GM10266 (cell line): ENCODE data around the gene SLC17A6.

Source experiments
- DNase-seq: peaks from one replicate; pipeline ENCODE4 v3.0.0; 2012; ENCODE audit errors: extremely low spot score
- TF ChIP-seq, protein P1 (sequence below): IDR thresholded peaks from 2 replicates; pipeline ENCODE4 v1.5.1; 2012; ENCODE audit warnings: mild to moderate bottlenecking, low read depth; ENCODE audit not compliant: control insufficient read depth, insufficient read depth; ENCODE audit errors: missing control alignments

Gene SLC17A6

DNA sequence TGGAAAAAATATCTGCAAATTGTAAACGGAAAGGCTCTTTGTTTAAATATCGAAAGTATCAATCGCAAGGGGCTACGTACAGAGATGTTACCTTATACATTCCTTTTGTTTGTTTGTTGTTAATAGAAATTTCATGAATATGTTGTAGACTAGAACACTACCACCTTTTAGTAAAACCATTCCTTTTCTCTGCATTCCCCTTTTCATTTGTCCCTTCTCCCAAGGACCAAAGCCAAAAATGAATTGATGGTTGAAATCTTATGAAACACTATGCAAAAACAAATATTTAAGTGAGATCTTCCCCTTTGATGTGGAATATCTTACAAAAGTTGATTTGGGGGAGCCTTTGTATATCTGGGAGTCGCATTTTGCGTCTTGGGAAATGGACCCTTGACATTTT, 2.1 kb downstream of the SLC17A6 start:
- TF ChIP-seq, protein P1, sequence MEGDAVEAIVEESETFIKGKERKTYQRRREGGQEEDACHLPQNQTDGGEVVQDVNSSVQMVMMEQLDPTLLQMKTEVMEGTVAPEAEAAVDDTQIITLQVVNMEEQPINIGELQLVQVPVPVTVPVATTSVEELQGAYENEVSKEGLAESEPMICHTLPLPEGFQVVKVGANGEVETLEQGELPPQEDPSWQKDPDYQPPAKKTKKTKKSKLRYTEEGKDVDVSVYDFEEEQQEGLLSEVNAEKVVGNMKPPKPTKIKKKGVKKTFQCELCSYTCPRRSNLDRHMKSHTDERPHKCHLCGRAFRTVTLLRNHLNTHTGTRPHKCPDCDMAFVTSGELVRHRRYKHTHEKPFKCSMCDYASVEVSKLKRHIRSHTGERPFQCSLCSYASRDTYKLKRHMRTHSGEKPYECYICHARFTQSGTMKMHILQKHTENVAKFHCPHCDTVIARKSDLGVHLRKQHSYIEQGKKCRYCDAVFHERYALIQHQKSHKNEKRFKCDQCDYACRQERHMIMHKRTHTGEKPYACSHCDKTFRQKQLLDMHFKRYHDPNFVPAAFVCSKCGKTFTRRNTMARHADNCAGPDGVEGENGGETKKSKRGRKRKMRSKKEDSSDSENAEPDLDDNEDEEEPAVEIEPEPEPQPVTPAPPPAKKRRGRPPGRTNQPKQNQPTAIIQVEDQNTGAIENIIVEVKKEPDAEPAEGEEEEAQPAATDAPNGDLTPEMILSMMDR, result no peak

DNA sequence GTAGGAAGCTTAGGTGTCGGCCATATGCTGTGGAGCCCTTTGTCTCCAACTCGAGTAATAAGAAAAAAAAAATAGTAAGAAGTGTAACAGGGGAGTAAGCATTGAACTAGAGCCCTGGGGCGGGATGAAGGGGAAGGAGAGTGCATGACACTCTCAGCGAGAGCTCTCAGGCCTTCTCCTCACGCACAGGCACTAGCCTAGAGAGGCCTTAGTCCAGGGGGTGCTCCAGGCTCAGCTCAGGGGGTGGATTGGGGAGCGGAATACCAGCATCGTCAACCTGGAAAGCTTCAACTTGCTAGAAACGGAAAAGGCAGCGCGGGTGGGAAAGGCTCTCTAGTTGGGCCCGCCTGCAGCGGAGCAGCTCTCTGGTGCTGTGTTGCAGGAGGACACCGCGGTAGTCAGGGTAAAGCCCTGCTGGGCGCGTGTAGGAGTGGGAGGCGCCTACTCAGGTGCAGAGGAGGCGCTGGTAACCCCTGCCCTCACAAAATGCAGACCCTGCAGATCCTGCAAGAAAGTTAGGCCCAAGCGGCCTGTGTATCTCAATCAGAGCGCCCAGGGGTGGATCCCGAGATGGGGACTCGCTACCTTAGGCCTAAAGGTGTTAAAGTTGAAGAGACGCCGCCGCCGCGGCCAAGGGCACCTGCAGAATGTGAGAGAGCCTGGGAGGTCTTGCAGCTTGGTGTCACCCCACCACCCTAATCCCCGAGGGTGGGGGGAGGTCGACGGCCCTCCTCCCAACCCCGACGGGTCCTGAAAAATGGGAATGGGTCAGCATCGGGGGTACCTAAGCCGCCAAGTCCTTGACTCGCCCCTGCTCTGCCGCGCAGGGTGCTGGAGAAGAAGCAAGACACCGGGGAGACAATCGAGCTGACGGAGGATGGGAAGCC, 2.8 kb downstream of the SLC17A6 start:
- no peak for DNase-seq
- TF ChIP-seq, protein P1, result no peak

More for the DNA sequence above, 2.1 kb downstream of the SLC17A6 start:
- DNase-seq, result no peak

DNA sequence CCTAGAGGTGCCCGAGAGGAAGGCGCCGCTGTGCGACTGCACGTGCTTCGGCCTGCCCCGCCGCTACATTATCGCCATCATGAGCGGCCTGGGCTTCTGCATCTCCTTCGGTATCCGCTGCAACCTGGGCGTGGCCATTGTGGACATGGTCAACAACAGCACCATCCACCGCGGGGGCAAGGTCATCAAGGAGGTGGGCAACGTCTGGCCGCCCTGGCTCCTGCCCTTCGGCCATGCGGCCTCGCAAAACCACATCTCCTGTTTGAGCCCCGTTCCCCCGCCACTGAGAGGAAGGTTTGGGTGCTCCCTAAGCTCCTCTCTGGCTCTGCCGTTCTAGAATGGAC, 3.4 kb downstream of the SLC17A6 start:
- TF ChIP-seq, protein P1, result no peak
- DNase-seq, result no peak

DNA sequence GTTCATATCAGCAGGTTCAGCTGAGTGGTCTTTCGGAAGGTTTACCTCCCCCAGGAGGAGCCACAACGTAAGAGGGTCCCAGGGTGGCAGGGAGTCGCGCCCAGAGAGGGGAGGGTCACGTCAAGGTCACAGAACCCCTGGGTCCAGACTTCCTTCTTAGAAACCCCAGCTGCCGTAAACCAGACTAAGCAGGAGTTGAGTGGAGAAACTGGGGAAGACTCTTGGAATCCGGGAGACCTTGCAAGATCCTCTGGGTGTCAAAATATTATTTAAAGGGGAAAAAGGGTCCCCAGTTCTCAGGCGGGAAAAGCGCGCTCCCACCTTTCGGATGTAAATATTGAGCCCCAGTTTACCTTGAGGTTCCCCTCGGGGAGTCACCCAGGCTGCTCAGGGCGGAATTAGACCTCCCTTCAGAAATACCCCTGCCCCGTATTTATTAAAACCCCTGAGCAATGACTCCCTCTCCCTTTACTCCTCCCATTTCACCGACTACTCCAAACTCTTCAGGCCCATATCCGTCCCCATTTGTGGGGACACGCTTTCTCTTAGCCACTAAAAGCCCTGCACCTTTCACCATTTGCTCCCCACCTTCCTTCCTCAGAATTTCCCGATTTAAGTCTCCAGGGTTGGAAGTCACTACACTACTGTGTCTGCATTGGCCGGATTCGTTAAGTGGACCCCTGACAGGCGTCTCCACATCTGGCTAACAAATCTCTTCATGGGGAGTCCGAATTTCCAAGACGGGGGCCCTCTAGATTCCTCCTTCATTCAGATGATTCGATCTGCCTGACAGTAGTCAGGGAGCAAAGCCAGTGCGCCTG, 4.2 kb downstream of the SLC17A6 start:
- DNase-seq, result no peak
- TF ChIP-seq, protein P1, result no peak

DNA sequence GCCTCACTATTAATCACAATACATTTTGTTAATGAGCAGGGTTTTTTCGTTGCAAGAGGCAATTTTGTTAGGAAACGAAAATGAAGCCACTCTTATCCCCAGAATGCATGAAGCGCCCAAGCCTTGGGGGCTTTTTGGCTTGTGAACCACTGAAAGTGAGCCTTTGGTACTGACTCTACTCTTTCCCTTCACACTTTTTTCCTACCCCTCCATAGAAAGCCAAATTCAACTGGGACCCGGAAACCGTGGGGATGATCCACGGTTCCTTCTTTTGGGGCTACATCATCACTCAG, 4.8 kb downstream of the SLC17A6 start:
- TF ChIP-seq, protein P1, result no peak
- DNase-seq, result no peak

DNA sequence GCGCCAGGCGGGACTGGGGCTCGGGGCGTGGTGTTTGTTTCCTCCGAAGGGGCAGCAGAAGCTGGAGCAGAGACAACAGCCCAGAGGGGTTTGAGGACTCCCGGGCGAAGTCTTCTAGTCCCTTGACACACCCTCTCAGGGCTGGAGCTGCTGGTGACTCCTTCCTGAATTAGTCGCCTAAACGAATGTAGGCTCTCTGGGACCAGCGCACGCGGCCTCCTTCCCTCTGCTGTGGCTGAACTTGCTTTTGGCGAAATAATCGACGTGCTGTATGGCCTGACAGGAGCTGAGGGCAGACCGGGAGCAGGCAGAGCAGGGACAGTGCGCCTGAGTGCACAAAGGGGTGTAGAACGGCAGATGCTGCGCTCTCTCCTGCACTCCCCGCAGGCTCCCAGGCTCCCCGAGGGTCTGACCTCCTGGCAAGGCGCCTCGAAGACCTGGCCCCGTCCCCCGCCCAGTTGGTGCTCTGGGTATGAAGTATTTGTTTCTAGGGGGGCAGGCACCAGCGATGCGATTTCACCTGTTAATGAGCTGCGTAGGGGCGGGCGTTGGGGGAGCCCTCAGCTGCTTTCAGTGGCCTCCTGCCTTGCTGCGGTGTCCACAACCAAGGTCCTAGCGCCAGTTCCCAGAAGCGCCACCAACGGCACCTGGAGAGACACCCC, 5.3 kb downstream of the SLC17A6 start:
- TF ChIP-seq, protein P1, result no peak

DNA sequence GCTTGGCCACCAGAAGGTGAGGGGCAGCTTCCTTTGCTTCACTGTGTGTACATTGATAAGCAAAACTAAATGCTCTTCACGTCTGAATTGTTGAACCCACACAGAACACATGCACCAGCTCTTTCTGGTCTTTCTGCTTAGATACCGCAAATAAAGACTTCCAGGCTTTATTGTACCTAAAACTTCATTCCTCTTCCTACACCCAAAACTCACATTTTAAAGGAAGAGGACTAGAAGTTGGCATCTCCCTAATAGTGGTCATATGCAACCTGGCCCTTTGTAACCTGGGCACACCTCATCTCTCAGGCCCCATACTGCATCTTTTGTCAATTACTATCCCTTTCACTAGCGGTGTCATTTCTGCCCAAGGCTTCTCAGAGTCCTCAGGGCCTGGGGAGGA, 5.9 kb downstream of the SLC17A6 start:
- TF ChIP-seq, protein P1, result no peak
- DNase-seq, result no peak

More for the DNA sequence above, 5.3 kb downstream of the SLC17A6 start:
- DNase-seq, result no peak
